Measurements from ENCODE around the gene SOX9. TPM values are rescaled to one million over a fixed set of nuclear protein-coding genes. Genes with fewer than 3 reads are reported as not detected.

Gene SOX9
- total RNA-seq, 2 donors from 2014 or later, result not detected

DNA sequence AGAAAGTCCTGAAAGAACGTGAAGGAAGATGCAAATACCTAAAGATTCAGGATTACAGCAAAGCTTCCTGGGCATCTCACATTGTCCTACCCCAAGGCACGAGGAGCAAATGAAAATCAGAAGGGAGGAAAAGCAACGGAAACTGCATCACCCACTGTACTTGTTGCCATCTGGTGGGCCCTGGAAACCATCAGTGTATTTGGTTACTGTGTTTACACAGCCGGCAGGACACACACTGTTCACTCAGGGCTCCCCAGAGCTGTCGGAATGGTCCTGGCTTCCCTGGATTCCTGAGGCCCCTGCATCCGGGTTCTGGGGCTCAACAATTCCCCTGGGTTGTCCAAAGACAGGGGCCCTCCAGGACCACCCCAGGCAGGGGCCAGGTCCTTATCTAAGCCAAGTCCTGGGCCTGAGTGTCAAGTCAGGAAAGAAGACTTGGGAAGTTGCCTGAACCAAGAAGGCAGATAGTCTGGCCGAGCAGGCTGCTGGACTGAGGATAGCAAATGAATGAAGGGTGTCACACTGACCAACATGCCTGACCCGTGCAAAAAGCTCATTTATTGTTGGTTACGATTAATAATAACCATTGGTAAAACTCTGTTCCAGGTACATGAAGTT, 52.8 kb downstream of the SOX9 start:
- H3K4me1 Mint-ChIP-seq, result no peaks in the 10 kb centered on the region
- no peak overlapping the region for H3K27ac Mint-ChIP-seq
- no peak overlapping the region for H3K4me3 Mint-ChIP-seq
- no peaks in the 10 kb centered on the region for H3K36me3 Mint-ChIP-seq (ENCODE audit: low read depth)
- H3K27me3 Mint-ChIP-seq, result peaks cover 22% of the 10 kb centered on the region
- no peaks in the 10 kb centered on the region for H3K9me3 Mint-ChIP-seq
- ATAC-seq (replicated peaks), result no peak

GRCh38 chr17:72175263-72175662, 54.4 kb downstream of the SOX9 start:
- ATAC-seq (replicated peaks), result no peak
- Mint-ChIP-seq H3K4me1 (no peaks in the 10 kb centered on the region), H3K36me3 (ENCODE audit: low read depth) (no peaks in the 10 kb centered on the region), H3K4me3 (no peak overlapping the region), H3K9me3 (no peaks in the 10 kb centered on the region), H3K27me3 (peaks cover 22% of the 10 kb centered on the region), H3K27ac (no peak overlapping the region)
